ENCODE data around the gene FMN1.

- TF ChIP-seq CTCF (IDR thresholded peaks at IDR 0.05 in 2 of 3, conservative IDR thresholded peaks at IDR 0.05 in 1 of 3; ENCODE audit: control insufficient read depth in 2 of 3, extremely low read depth in 1 of 3, insufficient read depth in 1 of 3, low read depth in 3 of 3, low read length in 3 of 3) (no peak), MAX (IDR thresholded peaks at IDR 0.05; ENCODE audit: low read depth, low read length) (no peak), E4F1 (IDR thresholded peaks at IDR 0.05; ENCODE audit: borderline replicate concordance, partially characterized antibody) (no peak), POLR2A (IDR thresholded peaks at IDR 0.05; ENCODE audit: low read depth, low read length) (no peak)
Measured at GRCh38 chr15:33008284-33008995, 186.1 kb downstream of the FMN1 start.

All from GM12878 (cell line).